GM21576 (cell line): ENCODE measurements around the gene IL2RA.
"Not testable (repeated sequence)": the region's sequence is repeated elsewhere in the genome, so short reads cannot be mapped to it uniquely, and the experiment has no call there.

ENCODE experiments used
- ATAC-seq: cut with Tn5 transposase; IDR thresholded peaks from one replicate; pipeline ENCODE4 v1.9.1; 2021; ENCODE audit warnings: mild to moderate bottlenecking, moderate library complexity; ENCODE audit not compliant: unreplicated experiment

The IL2RA gene

GRCh38 chr10:6083523-6084475 lies 21.6 kb upstream of the IL2RA start:
- ATAC-seq: no peak

DNA sequence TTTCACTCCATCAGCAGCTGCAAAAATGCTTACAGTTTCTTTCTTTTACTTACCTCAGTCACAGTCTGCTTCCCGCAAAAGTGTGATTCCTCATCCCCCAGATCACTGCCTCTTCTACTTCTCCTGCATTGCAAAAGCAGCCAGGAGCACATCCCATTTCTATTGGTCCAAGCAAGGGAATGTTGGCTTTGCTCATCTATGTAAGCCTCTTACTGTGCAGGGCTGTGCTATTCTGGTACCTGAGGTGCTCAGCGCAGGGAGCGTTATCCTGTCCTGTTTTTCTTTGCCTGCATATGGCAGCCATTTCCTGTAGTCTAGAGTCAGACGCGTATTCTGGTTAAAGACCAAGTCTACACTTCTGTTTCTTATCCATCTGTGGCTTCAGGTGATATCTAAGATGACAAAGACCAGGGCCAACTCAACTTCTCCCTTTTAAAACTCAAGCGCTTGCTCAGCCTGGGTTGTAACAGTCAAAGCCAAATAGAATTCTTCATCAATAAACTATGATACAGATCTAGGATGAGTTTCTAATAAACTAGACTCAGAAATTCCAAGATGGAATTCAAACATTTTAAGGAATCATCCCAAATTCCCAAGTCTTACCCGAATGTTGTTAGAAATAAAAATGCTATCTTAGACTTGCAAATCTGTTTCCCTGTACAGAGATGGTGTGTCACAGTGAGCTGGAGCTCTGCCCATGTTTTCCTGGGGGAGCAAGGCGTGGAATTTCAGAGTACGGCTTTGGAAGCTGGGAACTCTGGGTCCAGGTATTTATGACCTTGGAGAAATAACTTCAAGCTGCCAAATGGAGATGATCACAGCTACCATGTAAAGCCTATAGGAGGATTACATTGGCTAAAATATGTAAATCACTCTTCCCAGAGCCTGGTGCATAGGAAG lies 20.6 kb upstream of the IL2RA start:
- no peak for ATAC-seq

- no peak for ATAC-seq
Observed at GRCh38 chr10:6080417-6080973, 18.3 kb upstream of the IL2RA start.

- ATAC-seq: no peak
Observed at GRCh38 chr10:6079044-6079443, 16.9 kb upstream of the IL2RA start.

DNA sequence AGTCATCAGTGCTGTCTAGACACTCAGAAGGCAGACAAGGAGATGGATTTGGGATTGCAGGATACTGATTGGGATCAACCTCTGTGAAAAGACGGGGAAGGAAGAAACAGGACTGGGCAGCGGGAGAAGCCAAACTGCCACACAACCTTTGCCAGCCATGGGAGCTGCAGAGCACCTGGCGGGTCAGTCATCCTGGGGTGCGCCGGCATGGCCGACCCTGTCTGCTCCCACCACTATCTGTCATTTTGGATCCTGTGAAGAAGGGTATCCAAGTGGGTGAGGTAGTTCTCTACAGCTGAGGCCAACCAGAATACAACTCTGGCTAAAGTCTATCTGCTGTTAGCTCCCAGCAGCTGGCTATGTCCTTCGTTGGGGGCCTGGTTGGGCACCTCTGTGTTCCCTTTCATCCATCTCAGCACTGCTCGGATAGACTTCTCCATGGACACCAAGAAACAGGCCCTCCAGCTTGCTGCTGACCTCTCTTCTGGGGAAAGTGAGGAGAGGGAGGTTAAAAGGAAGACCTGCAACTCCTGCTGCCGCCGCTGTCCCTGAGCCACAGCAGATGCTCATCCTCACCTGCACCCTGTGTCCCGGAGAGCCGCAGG lies 15.0 kb upstream of the IL2RA start:
- no peak for ATAC-seq

- ATAC-seq: no peak
Observed at GRCh38 chr10:6074489-6075301, 12.5 kb upstream of the IL2RA start.

DNA sequence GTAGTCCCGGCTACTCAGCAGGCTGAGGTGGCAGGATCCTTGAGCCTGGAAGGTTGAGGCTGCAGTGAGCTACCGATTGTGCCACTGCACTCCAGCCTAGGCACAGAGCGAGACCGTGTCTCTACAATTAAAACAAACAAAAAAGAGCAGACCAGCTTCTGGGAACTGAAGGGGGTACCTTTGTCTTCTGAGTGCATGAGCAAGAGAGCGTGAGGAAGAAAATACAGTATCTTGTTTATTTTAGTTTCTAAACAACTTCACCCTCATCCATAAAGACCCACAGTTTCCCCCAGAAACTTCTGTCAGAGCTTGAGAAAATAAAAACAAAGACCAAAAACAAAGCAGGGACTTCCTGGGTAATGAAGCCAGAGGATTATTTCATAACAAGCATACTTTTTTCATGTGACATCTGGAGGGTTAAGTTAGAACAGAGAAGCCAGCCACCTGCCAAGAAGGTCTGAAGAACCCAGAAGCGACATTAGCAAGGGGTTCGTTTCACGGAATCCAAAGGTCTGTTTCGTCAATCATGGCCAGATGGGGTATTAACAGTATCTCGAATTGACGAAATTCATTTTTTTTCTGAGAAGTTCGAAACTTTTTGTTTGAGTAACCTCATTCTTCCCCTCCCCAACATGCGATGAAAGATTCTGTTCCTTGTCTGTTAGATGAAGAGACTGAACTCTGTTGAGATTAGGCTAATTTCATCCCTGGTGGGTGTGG lies 10.2 kb upstream of the IL2RA start:
- ATAC-seq: peak; percentile 41

DNA sequence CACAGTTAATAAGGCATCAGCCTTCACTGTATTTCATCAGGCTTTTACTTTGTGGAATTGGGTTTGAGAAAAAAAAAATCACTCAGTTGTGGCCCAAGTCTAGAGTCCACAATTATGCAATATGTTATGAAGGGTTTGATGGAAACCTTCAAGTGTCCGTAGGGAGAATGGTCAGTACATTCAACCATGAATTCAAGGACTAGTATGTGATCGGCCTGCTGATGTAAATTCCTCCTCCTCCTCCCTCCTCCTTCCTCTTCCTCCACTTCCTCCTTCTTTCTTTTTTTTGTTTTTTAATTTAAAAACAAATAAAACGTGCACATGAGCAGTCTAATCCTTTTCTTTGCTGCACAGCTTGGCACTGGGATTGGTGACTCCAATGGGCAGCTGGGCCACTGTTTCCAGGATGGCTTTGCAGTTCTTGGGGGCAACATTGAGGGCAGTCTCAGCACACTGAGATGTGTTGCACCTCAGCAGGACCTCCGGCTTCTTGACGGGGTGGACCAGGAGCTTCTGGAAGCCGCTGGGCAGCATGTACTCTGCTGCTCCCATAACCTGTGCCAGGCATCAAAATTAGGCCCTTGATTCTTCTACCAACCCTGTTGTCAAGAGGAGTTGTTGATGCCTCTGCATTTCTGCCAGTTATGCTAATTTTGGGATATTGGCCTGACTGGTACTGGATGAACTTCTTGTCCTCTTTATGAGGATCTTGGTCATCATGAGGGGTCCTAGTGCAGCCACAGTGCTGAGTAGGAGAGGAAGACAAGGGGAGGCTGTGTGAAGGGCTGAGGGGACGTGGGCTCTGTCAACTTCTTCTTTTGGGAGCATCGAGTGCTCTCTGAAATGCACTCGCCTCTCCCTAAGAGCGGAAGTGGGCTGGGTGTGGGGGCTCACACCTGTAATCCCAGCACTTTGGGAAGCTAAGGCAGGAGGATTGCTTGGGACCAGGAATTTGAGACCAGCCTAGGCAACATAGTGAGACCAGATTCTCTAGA lies 9.3 kb upstream of the IL2RA start:
- no peak for ATAC-seq

DNA sequence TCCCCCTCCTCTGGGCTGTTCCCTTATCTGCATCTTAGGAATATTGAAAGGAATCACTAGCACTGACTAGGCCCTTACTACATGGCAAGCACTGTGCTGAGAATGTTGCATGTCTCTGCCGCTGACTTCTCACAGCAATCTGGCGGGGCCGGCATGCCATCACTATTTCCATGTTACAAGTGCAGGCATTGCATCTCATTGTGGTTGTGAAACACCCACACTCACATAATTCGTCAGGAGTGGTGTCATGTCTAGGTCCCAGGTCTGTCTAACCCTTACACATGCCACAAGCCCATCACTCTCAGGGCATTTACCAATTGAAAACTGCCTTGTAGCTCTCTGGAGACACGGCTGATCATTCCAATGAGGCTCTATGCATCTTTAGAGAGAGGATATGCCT lies 8.5 kb upstream of the IL2RA start:
- ATAC-seq: no peak

GRCh38 chr10:6069081-6069931 lies 7.1 kb upstream of the IL2RA start:
- no peak for ATAC-seq

- peak; percentile 49 for ATAC-seq
Observed at GRCh38 chr10:6068422-6068821, 6.3 kb upstream of the IL2RA start.

DNA sequence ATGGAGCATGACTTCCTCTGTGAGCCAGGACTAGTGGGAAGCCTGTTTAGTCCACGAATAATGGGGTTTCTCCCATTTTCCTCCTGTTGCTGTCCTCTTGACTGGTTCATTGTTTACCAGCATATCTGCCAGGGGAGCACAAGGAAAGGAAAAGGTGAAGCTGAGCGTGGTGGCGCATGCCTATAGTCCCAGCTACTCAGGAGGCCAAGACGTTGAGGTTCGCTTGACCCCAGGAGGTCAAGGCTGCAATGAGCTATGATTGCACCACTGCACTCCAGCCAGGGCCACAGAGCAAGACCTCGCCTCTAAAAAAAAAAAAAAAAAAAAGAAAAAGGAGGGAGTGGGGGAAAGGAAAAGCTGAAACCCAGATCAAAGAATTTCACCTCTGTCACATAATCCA lies 5.8 kb upstream of the IL2RA start:
- no peak for ATAC-seq

DNA sequence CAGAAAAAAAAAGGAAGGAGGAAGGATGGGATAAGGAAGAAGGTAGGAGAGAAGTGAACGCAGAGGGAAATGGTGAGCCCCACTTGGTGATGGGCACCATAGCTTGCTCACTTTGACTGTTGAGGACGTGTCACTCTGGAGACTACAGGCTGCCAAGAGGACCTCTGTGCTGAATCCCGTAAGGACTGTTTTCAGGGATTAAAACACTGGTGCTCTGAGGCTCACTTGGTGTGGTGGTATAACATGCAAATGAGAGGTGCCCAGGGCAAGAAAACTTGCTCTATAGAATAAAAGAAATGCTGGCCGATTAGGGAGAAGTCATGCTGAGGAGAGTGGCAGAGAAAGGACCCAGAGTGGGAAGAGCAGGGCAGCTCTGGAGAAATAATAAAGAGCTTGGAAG lies 5.3 kb upstream of the IL2RA start:
- no peak for ATAC-seq

DNA sequence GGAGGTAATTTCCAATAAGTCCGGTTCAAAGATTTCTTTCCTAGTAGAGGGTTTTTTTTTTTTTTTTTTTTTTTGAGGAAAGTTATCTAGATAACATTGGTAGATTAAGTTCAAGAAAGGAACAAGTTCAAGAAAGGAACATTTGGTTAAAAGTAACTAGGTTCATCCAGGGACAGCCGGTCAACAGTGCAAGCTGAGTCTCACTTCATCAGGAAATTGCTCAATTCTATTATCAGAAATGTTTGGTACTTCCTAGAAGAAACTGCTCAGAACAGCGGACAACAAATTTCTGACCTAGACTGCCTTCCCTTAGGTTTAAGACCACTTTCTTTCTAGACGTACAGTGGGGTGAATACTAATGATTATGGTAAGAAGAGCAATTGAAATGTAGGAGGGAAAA lies 3.7 kb upstream of the IL2RA start:
- no peak for ATAC-seq

GRCh38 chr10:6065406-6065805 lies 3.2 kb upstream of the IL2RA start:
- ATAC-seq: no peak

DNA sequence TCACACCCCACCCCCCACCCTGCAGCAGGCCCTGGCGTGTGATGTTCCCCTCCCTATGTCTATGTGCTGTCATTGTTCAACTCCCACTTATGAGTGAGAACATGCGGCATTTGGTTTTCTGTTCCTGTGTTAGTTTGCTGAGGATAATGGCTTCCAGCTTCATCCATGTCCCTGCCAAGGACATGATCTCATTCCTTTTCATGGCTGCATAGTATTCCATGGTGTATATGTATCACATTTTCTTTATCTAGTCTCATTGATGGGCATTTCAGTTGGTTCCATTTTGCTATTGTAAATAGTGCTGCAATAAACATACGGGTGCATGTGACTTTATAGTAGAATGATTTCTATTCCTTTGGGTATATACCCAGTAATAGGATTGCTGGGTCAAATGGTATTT lies 2.6 kb upstream of the IL2RA start:
- not testable (repeated sequence) for ATAC-seq

- ATAC-seq: no peak
Observed at GRCh38 chr10:6064119-6064518, 2.0 kb upstream of the IL2RA start.
